Upper lobe of left lung (tissue), 4 donors: ENCODE measurements around the gene HDHD3.

Source experiments
- CTCF ChIP-seq, 6 experiments: fragments of 450-650 bp in 4 of 6; fragments of 200-600 bp in 2 of 6; sonication (generic) in 2 of 6; IDR thresholded peaks; one replicate each; pipeline ENCODE4 v1.5.1; 2016 to 2019; ENCODE audit warnings: antibody characterized with exemption in 6 of 6
- POLR2A ChIP-seq, 4 donors: fragments of 450-650 bp; IDR thresholded peaks; one replicate each; pipeline ENCODE4 v1.5.1; 2016 to 2017; ENCODE audit warnings: antibody characterized with exemption in 4 of 4, mild to moderate bottlenecking in 2 of 4
- POLR2AphosphoS5 ChIP-seq, 2 donors: sonication (generic); formaldehyde crosslinking; IDR thresholded peaks; one replicate each; pipeline ENCODE4 v1.5.1; 2017; ENCODE audit warnings: antibody characterized with exemption in 2 of 2

- no peak for TF ChIP-seq CTCF (IDR thresholded peaks at IDR 0.05)
- no peak for TF ChIP-seq POLR2A (IDR thresholded peaks at IDR 0.05)
- TF ChIP-seq POLR2AphosphoS5 (IDR thresholded peaks at IDR 0.05): no peak
These were observed 17.4 kb downstream of the HDHD3 start for GRCh38 chr9:113359385-113359784.
